ENCODE measurements around the gene PLCD4.

PLCD4 gene

GRCh38 chr2:218618102-218618860 is 10.6 kb downstream of the PLCD4 start:
- in situ Hi-C loops (cut with MboI; ENCODE audit: low sequenced_read_pairs): no loop called here

DNA sequence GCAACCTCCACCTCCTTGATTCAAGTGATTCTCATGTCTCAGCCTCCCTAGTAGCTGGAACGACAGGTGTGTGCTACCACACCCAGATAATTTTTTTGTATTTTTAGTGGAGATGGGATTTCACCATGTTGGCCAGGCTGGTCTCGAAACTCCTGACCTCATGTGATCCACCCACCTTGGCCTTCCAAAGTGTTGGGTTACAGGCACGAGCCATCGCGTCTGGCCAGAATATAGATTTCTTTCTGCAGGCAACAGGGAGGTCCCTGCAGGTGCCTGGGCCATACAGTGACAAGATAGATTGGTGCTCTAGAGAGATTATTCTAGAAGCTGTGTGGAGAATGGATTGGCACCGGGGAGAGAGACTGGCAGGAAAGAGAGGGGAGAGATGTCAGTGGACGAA is 13.3 kb downstream of the PLCD4 start:
- in situ Hi-C loops (cut with MboI; ENCODE audit: low sequenced_read_pairs): no loop called here

DNA sequence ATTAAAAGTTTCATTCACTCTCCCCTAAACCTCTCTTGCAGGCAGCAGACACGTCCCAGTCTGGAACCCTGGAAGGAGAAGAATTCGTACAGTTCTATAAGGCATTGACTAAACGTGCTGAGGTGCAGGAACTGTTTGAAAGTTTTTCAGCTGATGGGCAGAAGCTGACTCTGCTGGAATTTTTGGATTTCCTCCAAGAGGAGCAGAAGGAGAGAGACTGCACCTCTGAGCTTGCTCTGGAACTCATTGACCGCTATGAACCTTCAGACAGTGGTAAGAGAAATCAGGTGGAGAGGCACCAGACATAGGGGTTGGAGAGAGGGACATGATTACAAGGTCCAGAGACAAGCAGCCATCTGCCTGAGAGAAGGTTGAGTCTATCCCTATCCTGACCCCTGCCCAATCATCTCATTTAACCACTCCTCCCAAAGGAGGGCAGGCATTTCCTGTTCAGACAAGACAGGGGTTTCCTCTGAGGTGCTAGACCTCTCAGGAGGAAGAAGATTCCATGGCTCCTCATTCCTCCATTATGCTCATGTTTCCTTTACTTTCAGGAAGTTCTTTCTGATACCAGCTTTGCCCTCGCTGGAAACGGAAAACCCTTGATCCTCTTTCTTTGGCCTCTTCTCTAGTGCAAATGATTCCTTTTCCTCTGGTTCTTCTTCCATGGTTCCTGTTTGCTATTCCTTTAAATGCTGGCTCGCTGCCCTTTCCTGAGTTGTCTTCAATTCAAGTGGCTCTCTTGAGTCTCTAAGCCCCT is 15.1 kb downstream of the PLCD4 start:
- in situ Hi-C loops (cut with MboI; ENCODE audit: low sequenced_read_pairs): no loop called here

GRCh38 chr2:218623366-218623705 is 15.6 kb downstream of the PLCD4 start:
- in situ Hi-C loops (cut with MboI; ENCODE audit: low sequenced_read_pairs): no loop called here

GRCh38 chr2:218626369-218626768 is 18.7 kb downstream of the PLCD4 start:
- in situ Hi-C loops (cut with MboI; ENCODE audit: low sequenced_read_pairs): no loop called here

DNA sequence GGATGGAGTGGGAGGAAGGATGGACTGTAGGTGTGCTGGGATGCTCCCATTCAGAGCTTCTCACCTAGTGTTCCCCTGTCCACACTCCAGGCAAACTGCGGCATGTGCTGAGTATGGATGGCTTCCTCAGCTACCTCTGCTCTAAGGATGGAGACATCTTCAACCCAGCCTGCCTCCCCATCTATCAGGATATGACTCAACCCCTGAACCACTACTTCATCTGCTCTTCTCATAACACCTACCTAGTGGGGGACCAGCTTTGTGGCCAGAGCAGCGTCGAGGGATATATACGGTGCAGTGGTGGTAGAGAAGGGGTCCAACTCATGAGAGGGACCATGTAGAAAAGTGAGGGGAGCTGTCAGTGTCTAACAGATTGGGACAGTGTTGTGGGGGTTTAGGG is 20.2 kb downstream of the PLCD4 start:
- in situ Hi-C loops (cut with MboI; ENCODE audit: low sequenced_read_pairs): no loop called here

DNA sequence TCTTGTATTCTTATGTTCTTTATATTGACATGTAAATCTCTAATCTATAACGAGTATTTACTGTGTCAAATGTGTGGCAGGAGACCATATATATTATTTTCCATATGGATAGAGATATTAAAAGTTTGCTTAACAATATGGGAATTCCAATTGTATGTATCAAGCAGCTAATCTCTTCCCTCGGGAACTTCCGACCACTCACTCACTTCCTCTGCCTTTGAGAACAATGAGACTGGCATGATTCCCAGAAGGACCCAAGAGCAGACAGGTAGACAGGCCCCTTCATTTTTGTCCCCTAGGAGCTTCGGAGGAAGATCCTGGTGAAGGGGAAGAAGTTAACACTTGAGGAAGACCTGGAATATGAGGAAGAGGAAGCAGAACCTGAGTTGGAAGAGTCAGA is 24.1 kb downstream of the PLCD4 start:
- in situ Hi-C loops (cut with MboI; ENCODE audit: low sequenced_read_pairs): no loop called here

GRCh38 chr2:218635719-218636118 is 28.0 kb downstream of the PLCD4 start:
- in situ Hi-C loops (cut with MboI; ENCODE audit: low sequenced_read_pairs): no loop called here

- in situ Hi-C loops (cut with MboI; ENCODE audit: low sequenced_read_pairs): no loop called here
These were observed 30.7 kb downstream of the PLCD4 start for GRCh38 chr2:218638372-218638771.

DNA sequence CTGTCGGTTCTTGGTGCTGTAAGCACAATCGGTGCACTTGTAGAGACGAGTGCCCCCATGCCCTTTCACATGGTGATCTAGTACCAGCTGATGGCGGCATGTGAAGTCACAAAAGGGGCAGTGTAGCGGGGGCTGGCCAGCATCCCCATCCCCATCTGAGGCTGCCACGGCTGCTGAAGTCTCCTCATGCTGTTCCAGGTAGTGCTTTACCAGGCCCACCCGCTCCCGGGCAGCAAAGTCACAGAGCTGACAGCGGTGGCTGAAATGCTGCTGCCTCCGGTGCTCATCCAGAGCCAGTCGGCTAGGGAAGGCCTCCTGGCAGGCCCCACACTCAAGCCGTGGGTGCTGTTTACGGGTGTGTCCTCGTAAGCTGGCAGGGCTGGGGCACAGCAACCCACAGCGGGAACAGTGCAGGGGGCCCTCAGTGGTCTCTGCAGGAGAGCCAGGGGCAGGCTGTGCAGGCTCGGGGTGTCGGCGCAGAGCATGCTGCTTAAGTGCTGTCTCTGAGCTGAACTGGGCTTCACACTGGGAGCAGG is 34.5 kb downstream of the PLCD4 start:
- in situ Hi-C loops (cut with MboI; ENCODE audit: low sequenced_read_pairs): no loop called here

- in situ Hi-C loops (cut with MboI; ENCODE audit: low sequenced_read_pairs): no loop called here
These were observed 35.1 kb downstream of the PLCD4 start for GRCh38 chr2:218642786-218643185.

DNA sequence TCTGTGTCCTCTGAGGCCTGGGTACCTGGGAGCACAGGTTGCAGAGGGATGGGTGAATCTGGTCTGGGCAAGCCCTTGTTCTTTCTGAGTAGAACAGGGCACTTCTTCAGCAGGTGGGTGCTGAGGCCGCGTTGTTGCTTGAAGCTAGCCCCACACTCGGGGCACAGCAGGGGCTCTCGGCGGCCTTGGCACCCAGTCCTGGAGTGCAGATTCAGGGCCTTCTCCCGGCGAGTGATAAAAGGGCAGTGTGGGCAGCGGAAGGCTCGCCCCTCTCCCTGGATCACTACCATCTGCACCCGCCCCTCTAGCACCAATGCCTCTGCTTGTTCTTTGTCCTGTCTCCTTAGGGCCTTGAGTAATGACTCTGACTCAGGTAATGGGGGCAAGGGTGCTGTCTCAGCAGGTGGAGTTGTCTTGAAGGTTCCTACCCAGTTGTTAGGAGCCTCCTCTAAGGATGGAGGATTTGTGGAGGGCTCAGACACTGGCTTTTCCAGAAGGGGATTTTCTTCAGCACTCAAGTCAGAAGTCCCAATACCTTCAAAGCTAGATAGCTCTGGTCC is 36.1 kb downstream of the PLCD4 start:
- in situ Hi-C loops (cut with MboI; ENCODE audit: low sequenced_read_pairs): no loop called here

- in situ Hi-C loops (cut with MboI; ENCODE audit: low sequenced_read_pairs): no loop called here
These were observed 37.0 kb downstream of the PLCD4 start for GRCh38 chr2:218644721-218645120.

DNA sequence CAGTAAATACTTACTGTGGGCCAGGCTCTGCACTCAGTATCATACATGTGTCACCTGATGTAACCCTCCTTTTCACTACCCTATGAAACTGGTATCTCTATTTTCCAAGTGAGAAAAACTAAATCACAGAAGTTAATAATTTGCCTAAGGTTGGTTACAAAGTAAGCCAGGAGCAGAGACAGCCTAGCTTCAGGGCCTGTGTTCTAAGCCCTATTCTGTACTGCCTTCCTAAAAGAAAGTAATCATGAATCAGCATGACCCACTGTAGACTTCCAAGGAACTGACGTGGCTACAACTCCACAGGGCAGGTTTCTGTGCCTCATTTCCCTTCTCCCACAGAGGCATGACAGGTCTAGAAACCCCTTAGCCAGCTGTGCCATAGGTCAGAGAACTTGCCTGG is 37.4 kb downstream of the PLCD4 start:
- in situ Hi-C loops (cut with MboI; ENCODE audit: low sequenced_read_pairs): no loop called here

DNA sequence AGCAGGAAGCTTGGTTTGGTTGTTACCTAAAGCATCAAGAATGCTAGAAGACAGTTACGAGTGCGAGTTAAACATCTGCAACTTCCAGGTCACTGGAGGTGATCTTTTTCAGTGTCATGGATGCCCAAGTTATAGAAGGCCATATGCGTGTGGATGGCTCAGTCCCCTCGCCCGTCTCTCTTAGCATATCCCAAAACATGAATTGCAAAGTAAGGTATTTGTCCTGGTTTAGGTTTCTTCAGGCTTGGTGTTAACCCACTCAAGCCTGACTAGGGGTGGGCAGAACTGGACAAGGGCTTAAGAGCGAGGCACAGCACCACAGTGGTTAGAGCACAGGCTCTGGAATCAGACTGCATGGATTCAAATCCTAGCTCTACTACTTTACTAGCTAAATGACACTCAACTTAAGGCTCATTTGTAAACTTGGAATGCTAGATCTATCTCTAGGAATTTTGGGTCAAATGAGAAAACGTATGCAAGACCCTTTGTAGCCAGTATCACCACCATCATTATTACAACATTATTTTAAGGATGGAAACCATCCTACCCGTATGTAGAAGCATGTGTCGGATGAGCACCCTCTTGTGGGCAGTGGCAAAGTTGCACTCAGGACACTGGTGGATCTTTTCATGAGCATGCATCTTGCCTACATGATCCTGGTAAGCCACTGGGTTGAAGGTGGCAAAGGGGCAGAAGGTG is 40.5 kb downstream of the PLCD4 start:
- in situ Hi-C loops (cut with MboI; ENCODE audit: low sequenced_read_pairs): no loop called here

DNA sequence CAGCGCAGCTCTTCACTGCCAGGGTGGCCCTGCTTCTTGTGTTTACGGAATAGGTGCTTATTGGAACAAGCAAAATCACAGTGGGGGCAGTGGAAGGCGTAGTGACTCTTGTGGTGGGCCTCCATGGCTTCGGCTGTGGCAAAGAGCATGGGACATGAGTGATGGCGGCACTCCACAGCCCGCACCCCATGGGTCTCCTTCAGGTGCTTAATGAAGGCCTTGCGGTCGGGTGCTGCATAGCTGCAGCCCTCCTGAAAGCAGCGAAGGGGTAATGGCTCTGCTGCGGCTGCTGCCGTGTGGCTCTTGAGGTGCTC is 41.0 kb downstream of the PLCD4 start:
- in situ Hi-C loops (cut with MboI; ENCODE audit: low sequenced_read_pairs): no loop called here

- in situ Hi-C loops (cut with MboI; ENCODE audit: low sequenced_read_pairs): loop anchor here (10.0 to 25.0 kb wide), 2 partner anchors 251 to 368 kb away; partner anchors contain the start of gene TMBIM1
These were observed 48.1 kb downstream of the PLCD4 start for GRCh38 chr2:218655751-218656150.

DNA sequence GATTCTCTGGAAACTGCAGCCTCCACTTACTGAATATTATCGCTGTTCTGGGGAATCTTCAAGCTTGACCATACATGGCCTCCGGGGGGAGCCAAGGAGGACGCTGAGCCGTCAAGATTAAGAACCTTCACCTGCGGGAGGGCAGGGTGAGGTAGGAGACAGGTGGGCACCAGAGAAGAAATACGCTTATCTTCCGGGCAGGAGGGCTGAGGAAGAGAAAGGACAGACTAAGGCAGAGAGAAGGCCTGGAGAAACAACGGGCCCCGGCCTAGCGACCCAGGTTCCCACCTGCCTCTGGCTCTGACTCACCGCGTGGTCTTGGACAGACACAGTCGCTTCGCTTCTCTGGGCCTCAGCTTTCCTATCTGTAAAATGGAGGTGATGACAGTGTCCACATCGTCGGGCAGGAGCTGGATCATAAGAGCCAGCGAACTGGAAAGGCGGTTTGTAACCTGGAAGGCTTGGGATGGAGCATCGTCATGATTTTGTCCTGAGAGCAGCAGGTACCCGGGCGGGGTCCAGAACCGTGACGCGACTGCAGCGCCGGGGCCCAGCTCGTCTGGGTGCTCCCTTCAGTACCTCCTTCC is 51.1 kb downstream of the PLCD4 start:
- in situ Hi-C loops (cut with MboI; ENCODE audit: low sequenced_read_pairs): loop anchor here (10.0 to 25.0 kb wide), 2 partner anchors 254 to 371 kb away; partner anchors contain the start of gene TMBIM1

GRCh38 chr2:218659258-218659987 is 51.7 kb downstream of the PLCD4 start, which contains the start of the genes BCS1L and ZNF142:
TSS of gene BCS1L (plus strand) at chr2:218659683. CDS start at chr2:218660988, 1,305 bp downstream.
TSS of gene ZNF142 (minus strand) at chr2:218659623. CDS start at chr2:218656429, 3,194 bp downstream.
- in situ Hi-C loops (cut with MboI; ENCODE audit: low sequenced_read_pairs): loop anchor here (10.0 to 25.0 kb wide), 2 partner anchors 255 to 372 kb away; partner anchors contain the start of gene TMBIM1

- in situ Hi-C loops (cut with MboI; ENCODE audit: low sequenced_read_pairs): loop anchor here (10.0 to 25.0 kb wide), 2 partner anchors 255 to 373 kb away; partner anchors contain the start of gene TMBIM1
These were observed 52.3 kb downstream of the PLCD4 start for GRCh38 chr2:218659988-218660358.
